ENCODE measurements around the gene HCFC1R1. TPM values are rescaled to one million over a fixed set of nuclear protein-coding genes. Genes with fewer than 3 reads are reported as not detected.
A peak's percentile ranks its signal among the peaks of the same experiment; 100 is the strongest.

HCFC1R1 gene
- total RNA-seq, 1 experiment from 2014 or later: 60.0 TPM

DNA sequence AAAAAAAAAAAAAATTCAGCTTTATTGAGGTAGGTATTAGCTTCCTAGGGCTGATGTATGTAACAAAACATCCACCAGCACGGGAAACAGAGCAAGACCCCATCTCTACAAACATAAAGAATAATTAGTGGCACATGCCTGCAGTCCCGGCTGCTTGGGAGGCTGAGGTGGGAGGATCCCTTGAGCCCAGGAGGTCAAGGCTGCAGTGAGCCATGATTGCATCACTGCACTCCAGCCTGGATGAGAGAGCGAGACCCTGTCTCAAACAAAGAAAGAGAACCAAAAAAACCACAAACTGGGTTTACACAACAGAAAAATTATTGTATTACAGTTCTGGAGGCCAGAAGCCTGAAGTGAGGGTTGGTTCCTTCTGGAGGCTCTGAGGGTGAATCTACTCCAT, 18.6 kb upstream of the HCFC1R1 start:
- Histone ChIP-seq H3K4me3 (replicated peaks in 1 of 2; ENCODE audit: low read depth in 1 of 2, low read length in 2 of 2) (no peak overlapping the region), H3K79me2 (ENCODE audit: insufficient read depth, low read length) (no peaks in the 10 kb centered on the region), H2AFZ (ENCODE audit: low read depth, low read length, poor library complexity, severe bottlenecking) (no peak overlapping the region), H3K9ac (ENCODE audit: low read length) (no peak overlapping the region), H3K27ac (ENCODE audit: low read depth, low read length) (no peak overlapping the region), H4K20me1 (ENCODE audit: insufficient read depth) (no peaks in the 10 kb centered on the region), H3K9me3 (ENCODE audit: control insufficient read depth in 1 of 2, insufficient read depth in 1 of 2, low read depth in 1 of 2, low read length in 2 of 2) (no peaks in the 10 kb centered on the region), H3K36me3 (ENCODE audit: control insufficient read depth in 1 of 2, insufficient read depth in 2 of 2, low read length in 2 of 2) (no peaks in the 10 kb centered on the region), H3K27me3 (ENCODE audit: insufficient read depth, low read length) (no peaks in the 10 kb centered on the region), H3K4me1 (ENCODE audit: control insufficient read depth in 1 of 2, insufficient read depth in 2 of 2, low read length in 2 of 2) (peaks cover 17 to 81% of the 10 kb centered on the region in 2 experiments), H3K9me2 (ENCODE audit: insufficient read depth) (no peaks in the 10 kb centered on the region), H3K4me2 (ENCODE audit: low read length) (peak overlapping the region; percentile 35; the same call in 1 of the 2 replicates)
- RAD21 ChIA-PET (ENCODE audit: low non-redundant PET in 1 of 2, low total read pairs in 2 of 2, uncharacterized antibody in 2 of 2, unreplicated experiment in 2 of 2): interaction anchor here in 1 of 2 experiments (0.6 kb wide), 1 partner anchor 115 kb away, joined by 4 read pairs; no protein-coding TSS in a partner anchor
- no TSS peak for BruUV-seq (replicated peaks)
- no peak for ATAC-seq
- DNase-seq (ENCODE audit: low read depth, low spot score): no peak
- POLR2A ChIA-PET: interaction anchor here (0.9 kb wide), 2 partner anchors 15 to 22 kb away, joined by 3 read pairs; partner anchors contain the start of gene TNFRSF12A
- CTCF ChIA-PET: interaction anchor here (1.0 to 3.5 kb wide), 2 partner anchors 10 to 14 kb away, joined by 7 to 20 read pairs; no protein-coding TSS in a partner anchor
- no peak for TF ChIP-seq POLR2AphosphoS5 (IDR thresholded peaks at IDR 0.05; ENCODE audit: low read depth, low read length)
- TF ChIP-seq, protein P1, sequence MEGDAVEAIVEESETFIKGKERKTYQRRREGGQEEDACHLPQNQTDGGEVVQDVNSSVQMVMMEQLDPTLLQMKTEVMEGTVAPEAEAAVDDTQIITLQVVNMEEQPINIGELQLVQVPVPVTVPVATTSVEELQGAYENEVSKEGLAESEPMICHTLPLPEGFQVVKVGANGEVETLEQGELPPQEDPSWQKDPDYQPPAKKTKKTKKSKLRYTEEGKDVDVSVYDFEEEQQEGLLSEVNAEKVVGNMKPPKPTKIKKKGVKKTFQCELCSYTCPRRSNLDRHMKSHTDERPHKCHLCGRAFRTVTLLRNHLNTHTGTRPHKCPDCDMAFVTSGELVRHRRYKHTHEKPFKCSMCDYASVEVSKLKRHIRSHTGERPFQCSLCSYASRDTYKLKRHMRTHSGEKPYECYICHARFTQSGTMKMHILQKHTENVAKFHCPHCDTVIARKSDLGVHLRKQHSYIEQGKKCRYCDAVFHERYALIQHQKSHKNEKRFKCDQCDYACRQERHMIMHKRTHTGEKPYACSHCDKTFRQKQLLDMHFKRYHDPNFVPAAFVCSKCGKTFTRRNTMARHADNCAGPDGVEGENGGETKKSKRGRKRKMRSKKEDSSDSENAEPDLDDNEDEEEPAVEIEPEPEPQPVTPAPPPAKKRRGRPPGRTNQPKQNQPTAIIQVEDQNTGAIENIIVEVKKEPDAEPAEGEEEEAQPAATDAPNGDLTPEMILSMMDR (IDR thresholded peaks at IDR 0.05 in 2 of 3, conservative IDR thresholded peaks at IDR 0.05 in 1 of 3; ENCODE audit: borderline replicate concordance in 1 of 3, insufficient read depth in 1 of 3, low read depth in 2 of 3, low read length in 2 of 3): no peak
- no peak for TF ChIP-seq EZH2 (IDR thresholded peaks at IDR 0.05)
- TF ChIP-seq CBX3 (IDR thresholded peaks at IDR 0.05; ENCODE audit: low read depth): no peak
- TF ChIP-seq, protein P2, sequence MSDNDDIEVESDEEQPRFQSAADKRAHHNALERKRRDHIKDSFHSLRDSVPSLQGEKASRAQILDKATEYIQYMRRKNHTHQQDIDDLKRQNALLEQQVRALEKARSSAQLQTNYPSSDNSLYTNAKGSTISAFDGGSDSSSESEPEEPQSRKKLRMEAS (IDR thresholded peaks at IDR 0.05): no peak
- TF ChIP-seq RAD21 (IDR thresholded peaks at IDR 0.05; ENCODE audit: low read depth): no peak
- no peak for TF ChIP-seq CEBPB (IDR thresholded peaks at IDR 0.05; ENCODE audit: low read depth)
- TF ChIP-seq ELF1 (IDR thresholded peaks at IDR 0.05; ENCODE audit: borderline replicate concordance, low read depth): no peak
- TF ChIP-seq TCF7L2 (IDR thresholded peaks at IDR 0.05; ENCODE audit: borderline replicate concordance, extremely low read depth, insufficient read depth, insufficient read length): no peak
- intact Hi-C loops (cut with micrococcal nuclease): no loop called here

Data from HCT116 (cell line).